RWPE2 (cell line): ENCODE results near the gene EAF2.

ENCODE experiments used
- ATAC-seq: fragments of 200-7000 bp; cut with Tn5 transposase; 3 replicates; pipeline ENCODE4 v1.9.1; 2021; ENCODE audit warnings: low read depth
- DNase-seq: peaks from one replicate; pipeline ENCODE4 v3.0.0-alpha.2; 2020; ENCODE audit warnings: low spot score
- H3K27ac ChIP-seq: fragments of 450-650 bp; 2 replicates; pipeline ENCODE4 v1.5.1; 2017; ENCODE audit warnings: mild to moderate bottlenecking; ENCODE audit not compliant: poor library complexity, severe bottlenecking
- H3K27me3 ChIP-seq: fragments of 250-450 bp; sonication (Bioruptor Pico); 2 replicates; pipeline ENCODE4 v1.5.1; 2021; ENCODE audit warnings: mild to moderate bottlenecking, moderate library complexity; ENCODE audit not compliant: insufficient read depth, poor library complexity, severe bottlenecking
- H3K36me3 ChIP-seq: fragments of 250-450 bp; sonication (Bioruptor Pico); 2 replicates; pipeline ENCODE4 v1.5.1; 2020; ENCODE audit warnings: low read depth, mild to moderate bottlenecking, moderate library complexity
- H3K4me1 ChIP-seq: fragments of 250-450 bp; sonication (Bioruptor Pico); 2 replicates; pipeline ENCODE4 v1.5.1; 2021; ENCODE audit warnings: mild to moderate bottlenecking, moderate library complexity; ENCODE audit not compliant: insufficient read depth, poor library complexity, severe bottlenecking
- H3K4me3 ChIP-seq: fragments of 250-450 bp; sonication (Bioruptor Pico); 2 replicates; pipeline ENCODE4 v1.5.1; 2021; ENCODE audit warnings: mild to moderate bottlenecking, moderate library complexity; ENCODE audit not compliant: severe bottlenecking
- H3K9me3 ChIP-seq: fragments of 250-450 bp; sonication (Bioruptor Pico); 2 replicates; pipeline ENCODE4 v1.5.1; 2021; ENCODE audit warnings: mild to moderate bottlenecking, moderate library complexity; ENCODE audit not compliant: severe bottlenecking
- TF ChIP-seq, protein P1 (sequence below): fragments of 450-650 bp; IDR thresholded peaks from one replicate; pipeline ENCODE4 v1.5.1; 2017; ENCODE audit warnings: mild to moderate bottlenecking, moderate library complexity; ENCODE audit not compliant: poor library complexity, severe bottlenecking

Gene EAF2

GRCh38 chr3:121926380-121926779, 91.4 kb downstream of the EAF2 start:
- no peak for ATAC-seq

More at GRCh38 chr3:121926380-121926779, 91.4 kb downstream of the EAF2 start:
- TF ChIP-seq, protein P1, sequence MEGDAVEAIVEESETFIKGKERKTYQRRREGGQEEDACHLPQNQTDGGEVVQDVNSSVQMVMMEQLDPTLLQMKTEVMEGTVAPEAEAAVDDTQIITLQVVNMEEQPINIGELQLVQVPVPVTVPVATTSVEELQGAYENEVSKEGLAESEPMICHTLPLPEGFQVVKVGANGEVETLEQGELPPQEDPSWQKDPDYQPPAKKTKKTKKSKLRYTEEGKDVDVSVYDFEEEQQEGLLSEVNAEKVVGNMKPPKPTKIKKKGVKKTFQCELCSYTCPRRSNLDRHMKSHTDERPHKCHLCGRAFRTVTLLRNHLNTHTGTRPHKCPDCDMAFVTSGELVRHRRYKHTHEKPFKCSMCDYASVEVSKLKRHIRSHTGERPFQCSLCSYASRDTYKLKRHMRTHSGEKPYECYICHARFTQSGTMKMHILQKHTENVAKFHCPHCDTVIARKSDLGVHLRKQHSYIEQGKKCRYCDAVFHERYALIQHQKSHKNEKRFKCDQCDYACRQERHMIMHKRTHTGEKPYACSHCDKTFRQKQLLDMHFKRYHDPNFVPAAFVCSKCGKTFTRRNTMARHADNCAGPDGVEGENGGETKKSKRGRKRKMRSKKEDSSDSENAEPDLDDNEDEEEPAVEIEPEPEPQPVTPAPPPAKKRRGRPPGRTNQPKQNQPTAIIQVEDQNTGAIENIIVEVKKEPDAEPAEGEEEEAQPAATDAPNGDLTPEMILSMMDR, result no peak
- no peak for DNase-seq
- H3K36me3 ChIP-seq, result no peaks in the 10 kb centered on the region
- no peak overlapping the region for H3K4me3 ChIP-seq
- no peaks in the 10 kb centered on the region for H3K9me3 ChIP-seq
- H3K27ac ChIP-seq, result no peak overlapping the region
- H3K4me1 ChIP-seq, result no peaks in the 10 kb centered on the region
- no peaks in the 10 kb centered on the region for H3K27me3 ChIP-seq
